Measurements from ENCODE around the gene IYD.

GRCh38 chr6:150354754-150355571 lies 13.8 kb upstream of the IYD start:
- no peak for TF ChIP-seq KDM1A (IDR thresholded peaks at IDR 0.05; ENCODE audit: low read depth)
- no peak for TF ChIP-seq RNF2 (IDR thresholded peaks at IDR 0.05; ENCODE audit: borderline replicate concordance, low read depth)
- TF ChIP-seq FOSL2 (IDR thresholded peaks at IDR 0.05): 0 out of 2 replicates have a peak, but pooled peaks have one; percentile 20
- TF ChIP-seq FOSL2 (CRISPR knock-in tag; IDR thresholded peaks at IDR 0.05): no peak
- TF ChIP-seq CTCF (IDR thresholded peaks at IDR 0.05): no peak
- no peak for TF ChIP-seq RARB (CRISPR knock-in tag; IDR thresholded peaks at IDR 0.05)
- TF ChIP-seq JUN (IDR thresholded peaks at IDR 0.05): peak in 1 of 2 experiments; percentile 20; a peak in 1 of 5 replicates
- TF ChIP-seq, protein P1, sequence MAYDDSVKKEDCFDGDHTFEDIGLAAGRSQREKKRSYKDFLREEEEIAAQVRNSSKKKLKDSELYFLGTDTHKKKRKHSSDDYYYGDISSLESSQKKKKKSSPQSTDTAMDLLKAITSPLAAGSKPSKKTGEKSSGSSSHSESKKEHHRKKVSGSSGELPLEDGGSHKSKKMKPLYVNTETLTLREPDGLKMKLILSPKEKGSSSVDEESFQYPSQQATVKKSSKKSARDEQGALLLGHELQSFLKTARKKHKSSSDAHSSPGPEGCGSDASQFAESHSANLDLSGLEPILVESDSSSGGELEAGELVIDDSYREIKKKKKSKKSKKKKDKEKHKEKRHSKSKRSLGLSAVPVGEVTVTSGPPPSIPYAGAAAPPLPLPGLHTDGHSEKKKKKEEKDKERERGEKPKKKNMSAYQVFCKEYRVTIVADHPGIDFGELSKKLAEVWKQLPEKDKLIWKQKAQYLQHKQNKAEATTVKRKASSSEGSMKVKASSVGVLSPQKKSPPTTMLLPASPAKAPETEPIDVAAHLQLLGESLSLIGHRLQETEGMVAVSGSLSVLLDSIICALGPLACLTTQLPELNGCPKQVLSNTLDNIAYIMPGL (CRISPR knock-in tag; IDR thresholded peaks at IDR 0.05; ENCODE audit: borderline replicate concordance): no peak
- no peak for TF ChIP-seq SMC3 (IDR thresholded peaks at IDR 0.05)
- no peak for TF ChIP-seq POLR2A (IDR thresholded peaks at IDR 0.05; ENCODE audit: low read length)
- peak; percentile 62; the same call in 1 of the 2 replicates for TF ChIP-seq JUNB (IDR thresholded peaks at IDR 0.05)
- TF ChIP-seq RAD21 (conservative IDR thresholded peaks at IDR 0.05 in 1 of 2, IDR thresholded peaks at IDR 0.05 in 1 of 2): no peak
- no peak for TF ChIP-seq ZSCAN20 (CRISPR knock-in tag; IDR thresholded peaks at IDR 0.05)
- no peak for TF ChIP-seq HOXA7 (CRISPR knock-in tag; IDR thresholded peaks at IDR 0.05)
- TF ChIP-seq MYC (IDR thresholded peaks at IDR 0.05; ENCODE audit: borderline replicate concordance, low read length): no peak
